Endodermal cell (in vitro differentiated cells): ENCODE results near the gene DPF3. TPM values are rescaled to one million over a fixed set of nuclear protein-coding genes. Genes with fewer than 3 reads are reported as not detected.

Source experiments
- DNase-seq: peaks from one replicate; pipeline ENCODE4 v3.0.0-alpha.2; 2017
- H3K27ac ChIP-seq: 2 replicates; pipeline ENCODE4 v1.5.1; 2013; ENCODE audit warnings: mild to moderate bottlenecking, low read depth, low read length, moderate library complexity
- H3K27me3 ChIP-seq: 2 replicates; pipeline ENCODE4 v1.6.1; 2013; ENCODE audit warnings: mild to moderate bottlenecking, low read length, moderate library complexity; ENCODE audit not compliant: insufficient read depth, control insufficient read depth, poor library complexity, severe bottlenecking
- H3K36me3 ChIP-seq: 2 replicates; pipeline ENCODE4 v1.7.0; 2013; ENCODE audit warnings: mild to moderate bottlenecking, low read length, moderate library complexity; ENCODE audit not compliant: control insufficient read depth, insufficient read depth
- H3K4me1 ChIP-seq: one replicate; pipeline ENCODE4 v1.7.0; 2013; ENCODE audit warnings: low read length; ENCODE audit not compliant: control insufficient read depth, insufficient read depth
- H3K4me3 ChIP-seq: 2 replicates; pipeline ENCODE4 v1.5.1; 2013; ENCODE audit warnings: mild to moderate bottlenecking, low read length, moderate library complexity
- H3K9ac ChIP-seq: 2 replicates; pipeline ENCODE4 v1.6.1; 2013; ENCODE audit warnings: mild to moderate bottlenecking, low read length, moderate library complexity; ENCODE audit not compliant: poor library complexity, severe bottlenecking; ENCODE audit errors: extremely low read depth
- H3K9me3 ChIP-seq: 2 replicates; pipeline ENCODE4 v1.6.1; 2013; ENCODE audit warnings: mild to moderate bottlenecking, low read length, moderate library complexity; ENCODE audit not compliant: control insufficient read depth
- H3K27ac Mint-ChIP-seq: 2 replicates; pipeline ENCODE4 v1.8.0; 2020; ENCODE audit warnings: mixed read lengths
- H3K27me3 Mint-ChIP-seq: 2 replicates; pipeline ENCODE4 v1.8.0; 2021; ENCODE audit warnings: mild to moderate bottlenecking, mixed read lengths; ENCODE audit not compliant: insufficient read depth
- H3K36me3 Mint-ChIP-seq: 2 replicates; pipeline ENCODE4 v1.8.0; 2020; ENCODE audit warnings: low read depth, mixed read lengths
- H3K4me1 Mint-ChIP-seq: 2 replicates; pipeline ENCODE4 v1.8.0; 2020; ENCODE audit warnings: mixed read lengths
- H3K4me3 Mint-ChIP-seq: 2 replicates; pipeline ENCODE4 v1.8.0; 2020; ENCODE audit warnings: mild to moderate bottlenecking, moderate library complexity, mixed read lengths
- H3K9me3 Mint-ChIP-seq: 2 replicates; pipeline ENCODE4 v1.8.0; 2020; ENCODE audit warnings: mild to moderate bottlenecking, mixed read lengths
- CTCF ChIP-seq: fragments of 200-600 bp; sonication (generic); conservative IDR thresholded peaks from 2 replicates; pipeline ENCODE4 v1.5.0; 2021; ENCODE audit warnings: antibody characterized with exemption, mild to moderate bottlenecking
- WGBS, 2 experiments: methylation state at CpG; one replicate each; pipeline versions ENCODE4 v1.1.5 to v1.1.7; 2013; ENCODE audit warnings: missing lambda C conversion rate in 2 of 2, mixed read lengths in 1 of 2; ENCODE audit not compliant: insufficient coverage in 1 of 2, insufficient read length in 1 of 2; 5-methylcytosine and 5-hydroxymethylcytosine counted together
- total RNA-seq, 2 donors: library from RNA; stranded (reverse); fragmentation: NEBNext Ultra II Directional in 1 of 2; extraction: Animal tissue kit (Norgen Biotek cat#: 25700) in 1 of 2; gene quantifications; 2 replicates in 1 of 2; 3 replicates in 1 of 2; pipeline ENCODE4 v1.2.1, GENCODE V29; 2021

DPF3 gene
- total RNA-seq, 2 donors from 2014 or later, result not detected

- no peak for DNase-seq
- H3K27me3 Mint-ChIP-seq, result peaks cover 1% of the 10 kb centered on the region
- Histone ChIP-seq H3K36me3 (no peaks in the 10 kb centered on the region), H3K27me3 (no peaks in the 10 kb centered on the region), H3K9me3 (no peaks in the 10 kb centered on the region), H3K27ac (no peak overlapping the region), H3K9ac (no peak overlapping the region), H3K4me3 (no peak overlapping the region), H3K4me1 (no peaks in the 10 kb centered on the region)
- WGBS, 2 experiments, result 82 to 94% methylated on average over 2 to 4 of the region's 4 CpGs
- no peak overlapping the region for H3K4me3 Mint-ChIP-seq
- no peak for TF ChIP-seq CTCF
- no peak overlapping the region for H3K27ac Mint-ChIP-seq
- no peaks in the 10 kb centered on the region for H3K4me1 Mint-ChIP-seq
- no peaks in the 10 kb centered on the region for H3K36me3 Mint-ChIP-seq
- H3K9me3 Mint-ChIP-seq, result no peaks in the 10 kb centered on the region
Observed at GRCh38 chr14:72683787-72684186, 210.1 kb downstream of the DPF3 start.

DNA sequence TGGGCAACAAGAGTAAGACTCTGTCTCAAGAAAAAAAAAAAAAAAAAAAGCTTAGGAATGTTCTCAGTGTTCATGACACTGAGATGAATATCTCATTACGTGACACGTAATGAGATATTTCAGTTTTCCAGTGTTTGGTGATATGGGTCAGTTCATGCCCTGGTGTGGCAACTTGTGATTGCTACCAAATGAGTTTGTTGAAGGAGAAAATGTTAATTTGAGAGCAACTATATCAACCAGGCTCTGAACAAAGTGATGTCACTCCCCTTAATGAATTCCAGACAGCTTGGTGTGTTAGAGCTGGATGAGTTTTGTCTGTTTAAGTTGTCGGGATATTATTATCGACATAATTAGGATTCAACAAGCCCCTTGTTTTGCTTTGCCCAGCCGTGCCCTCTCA is 211.7 kb downstream of the DPF3 start:
- no peak overlapping the region for H3K4me3 Mint-ChIP-seq
- DNase-seq, result no peak
- H3K36me3 Mint-ChIP-seq, result no peaks in the 10 kb centered on the region
- Histone ChIP-seq H3K9ac (no peak overlapping the region), H3K36me3 (no peaks in the 10 kb centered on the region), H3K4me1 (no peaks in the 10 kb centered on the region), H3K27me3 (no peaks in the 10 kb centered on the region), H3K4me3 (no peak overlapping the region), H3K9me3 (no peaks in the 10 kb centered on the region), H3K27ac (peak overlapping the region; percentile 38)
- 90 to 93% methylated on average over 5 of the region's 5 CpGs for WGBS, 2 experiments
- H3K9me3 Mint-ChIP-seq, result no peaks in the 10 kb centered on the region
- no peak for TF ChIP-seq CTCF
- H3K4me1 Mint-ChIP-seq, result no peaks in the 10 kb centered on the region
- H3K27ac Mint-ChIP-seq, result no peak overlapping the region
- no peaks in the 10 kb centered on the region for H3K27me3 Mint-ChIP-seq

GRCh38 chr14:72680853-72681640 is 212.9 kb downstream of the DPF3 start:
- no peaks in the 10 kb centered on the region for H3K4me1 ChIP-seq
- no peaks in the 10 kb centered on the region for H3K27me3 ChIP-seq
- no peaks in the 10 kb centered on the region for H3K4me1 Mint-ChIP-seq
- H3K27me3 Mint-ChIP-seq, result no peaks in the 10 kb centered on the region
- no peak overlapping the region for H3K4me3 ChIP-seq
- H3K36me3 Mint-ChIP-seq, result no peaks in the 10 kb centered on the region
- no peak overlapping the region for H3K9ac ChIP-seq
- H3K9me3 ChIP-seq, result no peaks in the 10 kb centered on the region
- H3K27ac Mint-ChIP-seq, result no peak overlapping the region
- WGBS, 2 experiments, result 98% methylated on average over 4 to 7 of the region's 7 CpGs
- H3K9me3 Mint-ChIP-seq, result peaks cover 4% of the 10 kb centered on the region
- no peak for TF ChIP-seq CTCF
- no peak overlapping the region for H3K4me3 Mint-ChIP-seq
- DNase-seq, result no peak
- H3K36me3 ChIP-seq, result no peaks in the 10 kb centered on the region
- H3K27ac ChIP-seq, result no peak overlapping the region
